A204.1 (cell line): ENCODE measurements around the gene OTOG.

Experiments used
- FAIRE-seq: peaks from 2 replicates; lab custom pipeline; 2012; peaks lifted over from hg19 to GRCh38; lab: Jason Lieb, UNC

Gene OTOG

DNA sequence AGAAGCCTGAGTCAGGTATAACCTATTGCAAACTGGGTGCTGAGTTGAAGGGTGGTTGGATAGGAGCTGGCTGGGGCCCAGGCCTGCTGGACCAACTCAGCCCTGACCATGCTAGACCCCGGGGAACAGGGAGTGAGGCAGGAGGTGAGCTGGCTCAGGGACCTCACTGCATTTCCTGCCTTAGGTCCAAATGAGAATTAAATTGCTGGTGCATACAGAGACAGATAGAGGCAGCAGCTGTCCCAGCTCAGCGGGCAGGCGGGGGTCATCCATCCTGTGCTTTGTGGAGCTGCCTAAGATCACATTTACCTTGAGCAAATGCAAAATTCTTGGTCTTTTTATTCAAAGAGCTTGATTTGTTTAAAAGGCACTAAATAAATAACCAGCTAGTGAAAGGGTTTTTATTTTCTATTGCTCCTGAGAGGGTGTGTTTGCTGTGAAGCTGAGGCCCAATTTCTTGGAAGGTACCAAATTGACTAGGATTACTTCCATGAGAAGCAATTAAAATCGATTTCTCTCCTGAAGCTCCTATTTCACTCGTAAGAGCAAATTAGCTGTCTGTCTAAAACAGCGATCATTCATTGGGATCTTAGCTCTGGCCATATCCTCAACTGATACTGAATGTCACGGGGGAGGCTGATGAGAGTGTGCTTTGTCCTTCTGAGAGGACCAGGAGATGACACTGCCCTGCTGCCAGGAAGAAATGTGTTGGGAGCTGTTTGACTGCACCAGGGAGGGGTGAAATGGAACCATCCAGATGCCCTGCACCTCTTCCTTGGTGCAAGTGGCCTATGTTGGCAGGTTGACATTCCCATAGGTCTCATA lies 27.8 kb upstream of the OTOG start:
- no peak for FAIRE-seq

- no peak for FAIRE-seq
Observed at GRCh38 chr11:17521106-17521900, 25.8 kb upstream of the OTOG start.

- FAIRE-seq = no peak
Observed at GRCh38 chr11:17522655-17523054, 24.4 kb upstream of the OTOG start.

GRCh38 chr11:17524221-17524620 lies 22.8 kb upstream of the OTOG start:
- FAIRE-seq = no peak

GRCh38 chr11:17525570-17525969 lies 21.5 kb upstream of the OTOG start:
- FAIRE-seq = no peak

DNA sequence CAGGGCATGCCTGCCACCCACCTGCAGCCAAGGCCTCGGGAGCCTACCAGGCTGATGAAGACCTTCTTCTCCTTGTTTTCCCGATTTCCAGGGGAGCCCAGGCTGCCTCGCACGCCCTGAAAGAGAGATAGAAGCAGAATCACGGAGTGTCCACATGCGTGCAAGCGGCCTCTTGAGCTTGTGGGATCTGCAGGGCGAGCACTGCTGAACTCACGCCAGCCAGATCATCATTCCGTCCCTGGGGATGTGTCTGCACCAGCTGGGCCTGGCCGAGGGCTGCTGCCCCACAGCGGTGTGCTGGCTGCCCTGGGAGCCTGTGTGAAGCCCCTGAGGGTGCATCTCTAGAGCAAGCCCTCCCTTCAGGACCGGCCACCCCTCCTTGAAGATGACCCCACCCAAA lies 20.7 kb upstream of the OTOG start:
- no peak for FAIRE-seq

DNA sequence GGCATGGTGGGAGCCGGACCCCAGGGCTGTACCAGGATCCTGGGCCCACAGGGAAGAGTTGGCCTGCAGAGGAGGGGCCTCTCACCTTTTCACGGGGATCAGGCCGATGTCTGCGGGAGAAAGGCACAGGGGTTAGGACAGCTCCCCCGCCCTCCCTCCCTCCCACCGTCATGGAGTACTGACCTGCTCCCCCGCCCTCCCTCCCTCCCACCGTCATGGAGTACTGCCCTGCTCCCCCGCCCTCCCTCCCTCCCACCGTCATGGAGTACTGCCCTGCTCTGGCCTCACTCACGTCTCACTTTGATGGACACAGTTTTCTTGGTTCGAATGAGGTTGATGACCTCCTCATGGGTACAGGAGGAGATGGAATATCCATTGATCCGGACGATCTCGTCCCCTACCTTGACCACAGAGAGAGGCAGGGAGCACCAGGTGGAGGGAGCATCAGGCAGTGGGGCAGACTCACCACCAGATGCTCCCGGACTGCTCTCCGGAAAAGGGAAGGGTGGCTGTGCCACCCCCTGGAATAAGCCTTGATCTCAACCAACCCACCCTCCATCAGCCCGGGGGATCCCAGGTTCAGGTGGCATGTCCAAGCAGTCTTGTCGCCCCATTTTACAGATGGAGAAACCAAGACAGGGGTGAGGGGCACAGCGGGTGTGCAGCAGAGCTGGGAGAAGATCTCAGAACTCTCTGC lies 20.0 kb upstream of the OTOG start:
- FAIRE-seq = no peak

DNA sequence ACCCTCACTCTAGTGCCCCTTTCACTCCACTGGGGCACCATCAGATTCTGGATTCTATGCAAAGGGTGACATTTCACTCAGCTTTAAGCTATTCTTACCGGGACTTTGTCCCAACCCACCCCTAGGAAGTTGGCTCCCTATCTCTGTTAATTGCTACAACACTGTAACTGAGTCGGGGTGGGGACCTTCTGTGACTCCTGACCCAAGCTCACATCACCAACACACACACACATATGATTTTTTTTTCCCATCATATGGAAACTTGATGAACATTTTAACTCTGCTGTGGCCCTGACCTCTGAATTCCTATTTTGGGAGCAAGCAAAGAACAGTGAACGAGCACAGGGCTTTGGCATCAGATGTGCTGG lies 19.4 kb upstream of the OTOG start:
- no peak for FAIRE-seq

DNA sequence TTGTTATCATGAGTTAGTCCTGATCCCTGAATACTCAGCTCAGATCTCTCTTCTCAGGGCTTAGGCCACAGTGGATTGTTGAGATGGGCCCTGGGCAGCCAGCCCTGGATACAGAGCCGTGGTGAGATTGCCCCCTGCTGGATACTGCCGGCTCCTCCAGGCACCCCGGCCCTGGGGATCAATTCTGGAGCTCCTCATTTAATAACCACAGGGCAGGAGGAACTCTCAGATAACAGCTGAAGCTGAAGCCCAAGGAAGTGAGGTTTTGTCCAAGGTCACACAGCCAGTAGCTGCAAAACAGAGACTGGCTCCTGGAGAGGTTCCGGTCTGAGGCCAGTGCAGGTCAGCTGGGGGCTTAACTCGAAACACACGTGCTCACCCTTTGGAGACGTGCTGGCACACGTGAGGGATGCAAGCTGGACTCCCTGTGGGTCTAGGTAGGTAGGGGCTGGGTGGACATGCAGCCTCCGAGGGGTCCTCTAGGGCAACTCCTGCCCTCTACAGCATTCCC lies 18.8 kb upstream of the OTOG start:
- no peak for FAIRE-seq

DNA sequence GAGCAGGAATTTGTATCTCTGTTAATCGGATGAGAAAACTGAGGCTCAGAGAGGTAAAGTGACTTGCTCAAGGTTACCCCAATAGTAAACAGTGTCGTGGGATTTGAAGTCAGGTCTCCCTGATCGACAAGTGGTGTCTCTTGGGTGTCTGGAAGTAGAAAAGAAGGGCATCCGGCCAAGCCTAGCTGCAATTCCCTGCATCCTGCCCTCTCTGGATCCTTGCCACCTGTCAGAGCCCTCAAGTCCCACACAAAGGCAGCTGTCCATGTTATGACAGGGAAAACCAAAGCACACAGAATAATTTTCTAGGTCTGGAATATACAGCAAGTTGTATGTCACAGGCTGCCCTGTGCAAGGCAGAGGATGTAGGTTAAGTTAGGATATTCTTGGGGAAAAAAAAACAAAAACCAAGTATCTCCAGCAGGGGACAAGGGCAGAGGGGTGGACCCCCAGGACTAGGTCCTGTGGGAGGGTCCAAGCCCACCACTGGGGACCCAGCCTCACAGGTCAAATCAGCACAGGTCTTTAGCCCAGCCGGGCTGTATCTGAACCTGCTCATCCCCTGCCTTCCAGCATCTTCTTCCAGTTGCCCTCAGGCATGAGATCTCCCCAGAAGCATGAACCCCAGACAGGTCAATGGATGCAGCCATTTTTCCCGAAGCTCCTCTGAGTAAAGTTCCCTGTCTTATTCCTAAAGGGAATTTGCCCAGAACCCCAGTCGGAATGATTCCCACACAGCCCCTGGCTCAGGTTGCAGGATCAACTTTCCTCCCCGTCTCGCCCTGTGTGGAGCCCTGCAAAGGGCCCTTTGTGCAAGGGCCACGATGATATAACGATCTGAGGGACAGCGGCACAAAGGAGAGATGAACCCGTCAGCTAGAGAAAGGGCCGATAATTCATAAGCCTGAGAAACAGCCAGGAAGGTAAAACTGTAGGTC lies 17.9 kb upstream of the OTOG start:
- FAIRE-seq = no peak

- FAIRE-seq = no peak
Observed at GRCh38 chr11:17529844-17530185, 17.2 kb upstream of the OTOG start.

DNA sequence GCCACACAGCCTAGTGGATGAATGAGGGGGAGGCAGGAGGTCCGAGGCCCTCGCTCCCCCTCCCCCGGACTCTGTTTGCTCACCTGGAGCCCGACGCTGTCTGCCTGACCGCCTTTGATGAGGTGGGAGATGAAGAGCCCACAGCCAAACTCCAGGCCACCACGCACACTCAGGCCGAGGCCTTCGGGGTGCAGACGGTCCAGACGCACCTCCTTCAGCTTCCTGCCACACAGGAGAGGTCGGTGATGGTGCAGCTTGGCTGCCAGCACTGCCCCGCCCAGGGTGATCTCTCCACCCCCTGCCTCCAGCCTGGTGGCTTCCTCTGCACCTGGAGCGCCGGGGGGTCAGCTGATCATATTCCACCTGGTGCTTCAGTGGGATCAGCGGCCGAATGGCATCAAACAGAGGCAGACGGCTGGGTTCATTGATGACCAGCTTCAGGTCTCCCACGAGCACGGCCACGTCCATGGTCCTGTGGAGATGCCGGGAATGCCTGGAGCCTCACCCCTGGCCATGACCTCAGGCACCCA lies 15.9 kb upstream of the OTOG start:
- no peak for FAIRE-seq

DNA sequence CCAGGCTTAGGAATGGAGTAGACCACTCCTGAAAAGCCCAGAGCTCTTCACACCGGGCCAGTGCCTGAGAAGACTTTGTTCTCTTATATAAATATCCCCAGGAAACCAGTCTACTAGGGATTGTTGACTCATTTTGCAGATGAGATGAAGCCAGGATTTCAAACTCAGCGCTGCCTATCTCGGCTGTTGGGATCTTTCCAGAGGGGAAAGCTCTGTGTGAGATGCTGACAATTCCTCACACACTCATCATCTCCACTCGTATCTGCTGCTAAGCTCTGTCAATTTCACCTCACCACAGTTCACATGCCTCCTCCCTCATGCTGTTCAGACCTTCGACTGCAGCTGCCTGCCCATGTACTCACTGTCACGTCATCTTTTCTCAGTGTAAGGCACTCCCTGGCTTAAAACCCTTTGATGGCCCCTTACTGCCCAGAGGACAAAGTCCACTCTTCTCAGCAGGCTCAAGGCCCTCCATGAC lies 15.4 kb upstream of the OTOG start:
- no peak for FAIRE-seq

DNA sequence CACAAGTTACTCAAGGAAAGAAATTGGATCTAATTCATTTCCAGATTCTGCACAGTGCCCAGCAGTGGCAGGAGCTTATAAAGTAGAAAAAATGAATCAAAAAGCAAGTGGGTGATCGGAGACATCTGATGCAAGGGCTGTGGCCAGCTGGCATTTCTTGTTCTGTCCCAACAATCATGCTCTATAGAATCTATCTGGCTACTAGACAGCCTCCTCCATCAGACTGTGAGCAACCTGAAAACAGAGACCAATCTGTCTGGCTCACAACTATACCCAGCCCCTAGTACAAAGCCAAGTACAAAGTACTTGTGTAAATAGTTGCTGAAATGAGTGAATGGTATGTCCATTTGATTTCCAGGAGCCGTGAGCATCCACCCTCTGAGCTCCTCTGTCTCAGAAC lies 14.3 kb upstream of the OTOG start:
- FAIRE-seq = no peak

DNA sequence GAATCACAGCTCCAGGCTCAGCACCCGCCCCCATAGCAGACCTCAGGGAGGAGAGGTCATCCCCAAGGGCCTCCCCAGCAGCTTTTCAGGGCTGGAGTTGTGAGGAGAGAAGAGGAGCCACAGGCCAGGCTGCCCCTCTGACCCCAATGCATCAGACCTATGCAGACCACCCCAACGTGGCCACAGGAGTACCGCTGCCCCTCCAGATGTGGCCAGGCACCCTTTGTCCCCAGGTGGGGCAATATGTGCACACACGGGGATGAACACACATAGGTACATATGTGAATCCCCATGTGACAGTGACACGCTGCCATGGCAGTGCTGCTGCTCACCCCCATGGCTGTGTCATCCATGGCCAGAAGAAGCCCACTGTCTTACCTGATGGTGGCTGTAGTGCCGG lies 13.7 kb upstream of the OTOG start:
- FAIRE-seq = no peak

DNA sequence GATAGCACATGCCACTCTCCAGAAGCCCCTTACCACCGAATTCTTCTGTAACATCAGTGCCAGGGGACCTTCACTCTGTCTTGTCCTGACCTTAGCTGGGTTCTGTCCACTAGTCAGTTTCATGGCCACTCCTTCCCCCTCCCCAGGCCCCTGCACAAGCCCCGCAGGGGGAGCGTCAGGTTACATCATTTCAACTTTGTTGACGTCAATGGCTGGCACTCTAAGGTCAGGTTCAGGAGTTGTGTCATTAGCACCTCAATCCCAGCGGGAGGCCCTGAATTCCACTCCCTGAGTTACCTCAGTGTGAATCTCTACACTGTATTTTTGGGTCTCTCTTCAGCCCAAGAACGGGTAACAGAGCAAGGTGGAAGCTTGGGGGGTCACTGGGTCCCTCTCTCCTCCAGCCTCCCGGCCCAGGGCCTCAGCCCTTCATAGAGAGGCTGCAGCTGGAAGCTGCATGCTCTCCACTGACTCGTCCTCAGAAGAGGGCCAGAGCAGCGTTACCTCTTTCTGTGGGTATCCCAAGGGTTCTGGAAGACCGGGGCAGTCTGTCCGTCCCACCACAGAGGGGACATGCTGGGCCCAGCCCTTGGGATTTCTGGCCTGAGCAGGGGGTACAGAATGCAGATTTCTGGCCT lies 13.2 kb upstream of the OTOG start:
- FAIRE-seq = no peak

GRCh38 chr11:17535488-17535887 lies 11.6 kb upstream of the OTOG start:
- FAIRE-seq = no peak

GRCh38 chr11:17537261-17537660 lies 9.8 kb upstream of the OTOG start:
- FAIRE-seq = no peak

GRCh38 chr11:17538054-17538453 lies 9.0 kb upstream of the OTOG start:
- no peak for FAIRE-seq

- FAIRE-seq = no peak
Observed at GRCh38 chr11:17538731-17539130, 8.3 kb upstream of the OTOG start.

DNA sequence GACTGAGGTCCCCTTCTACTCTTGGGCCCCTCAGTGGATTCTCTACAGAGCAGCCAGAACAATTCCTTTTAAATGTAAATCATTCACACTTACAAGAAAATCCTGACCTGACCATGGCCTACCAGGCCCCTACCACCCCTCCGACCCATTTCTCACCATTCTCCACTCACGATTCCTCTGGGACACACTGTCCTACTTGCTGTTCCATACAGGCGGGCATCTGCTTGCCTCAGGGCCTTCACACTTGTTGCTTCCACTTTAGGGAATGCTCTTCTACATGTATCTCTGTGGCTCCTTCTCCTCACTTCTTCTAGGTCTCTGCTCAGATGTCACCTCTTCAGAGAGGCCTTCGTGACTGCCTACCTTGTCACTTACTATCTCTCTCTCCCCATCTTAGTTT lies 6.3 kb upstream of the OTOG start:
- no peak for FAIRE-seq
